SU-DHL-6 (cell line): Measurements from ENCODE around the gene SOX10.

Experiments used
- H2AFZ ChIP-seq: fragments of 200-600 bp; sonication (generic); 2 replicates; pipeline ENCODE4 v1.6.1; 2014; ENCODE audit warnings: low read depth, mild to moderate bottlenecking, moderate library complexity, mixed read lengths, antibody characterized with exemption, low read length; ENCODE audit not compliant: severe bottlenecking
- H3F3A ChIP-seq: fragments of 200-600 bp; shearing (Covaris generic); 2 replicates; pipeline ENCODE4 v1.6.0; 2016; ENCODE audit warnings: antibody characterized with exemption, mild to moderate bottlenecking; ENCODE audit not compliant: insufficient read depth
- H3K27ac ChIP-seq: fragments of 200-600 bp; sonication (generic); 2 replicates; pipeline ENCODE4 v1.5.1; 2016; ENCODE audit warnings: low read depth, mild to moderate bottlenecking, low read length, moderate library complexity, mixed read lengths
- H3K27me3 ChIP-seq: fragments of 200-600 bp; sonication (generic), shearing (Covaris generic); 2 replicates; pipeline ENCODE4 v1.6.0; 2014; ENCODE audit warnings: mild to moderate bottlenecking, low read length
- H3K36me3 ChIP-seq: fragments of 200-600 bp; sonication (generic); 2 replicates; pipeline ENCODE4 v1.6.1; 2014; ENCODE audit warnings: mild to moderate bottlenecking, low read length, mixed read lengths
- H3K4me2 ChIP-seq: fragments of 300-600, 200-600 bp; shearing (Covaris generic), sonication (generic); 2 replicates; pipeline ENCODE4 v1.6.0; 2014; ENCODE audit warnings: low read length, low read depth, mild to moderate bottlenecking; ENCODE audit not compliant: poor library complexity, severe bottlenecking
- H3K4me3 ChIP-seq: fragments of 200-600 bp; sonication (generic); 2 replicates; pipeline ENCODE4 v1.5.1; 2014; ENCODE audit warnings: antibody characterized with exemption, low read length, mild to moderate bottlenecking, mixed read lengths; ENCODE audit not compliant: insufficient read depth, poor library complexity, severe bottlenecking
- H3K79me2 ChIP-seq: fragments of 200-600 bp; sonication (generic); 2 replicates; pipeline ENCODE4 v1.6.1; 2014; ENCODE audit warnings: mild to moderate bottlenecking, low read length, moderate library complexity; ENCODE audit not compliant: insufficient read depth
- H3K9ac ChIP-seq: fragments of 200-600 bp; sonication (generic); 2 replicates; pipeline ENCODE4 v1.7.0; 2014; ENCODE audit warnings: mild to moderate bottlenecking, low read length
- H3K9me2 ChIP-seq: fragments of 200-600 bp; sonication (generic); replicated peaks from 2 replicates; pipeline ENCODE4 v1.6.1; 2014; ENCODE audit warnings: low read length; ENCODE audit not compliant: insufficient read depth
- H3K9me3 ChIP-seq: fragments of 200-600 bp; sonication (generic); 2 replicates; pipeline ENCODE4 v1.6.1; 2014; ENCODE audit warnings: low read length, mixed read lengths; ENCODE audit not compliant: insufficient read depth
- H4K20me1 ChIP-seq: fragments of 200-600 bp; sonication (generic); 2 replicates; pipeline ENCODE4 v1.6.1; 2014; ENCODE audit warnings: low read depth, mild to moderate bottlenecking, antibody characterized with exemption, low read length, moderate library complexity, mixed read lengths
- CTCF ChIP-seq: fragments of 200-600 bp; sonication (generic); IDR thresholded peaks from one replicate; pipeline ENCODE4 v1.5.1; 2017; ENCODE audit warnings: antibody characterized with exemption, mild to moderate bottlenecking, low read length, moderate library complexity; ENCODE audit not compliant: insufficient read depth, poor library complexity, severe bottlenecking
- EZH2phosphoT487 ChIP-seq: fragments of 200-600 bp; sonication (generic), shearing (Covaris generic); conservative IDR thresholded peaks from 2 replicates; pipeline ENCODE4 v1.6.1; 2018; ENCODE audit warnings: mild to moderate bottlenecking, antibody characterized with exemption, low read length, moderate library complexity, mixed read lengths

The SOX10 gene

GRCh38 chr22:37998543-37998942, 14.2 kb upstream of the SOX10 start:
- TF ChIP-seq EZH2phosphoT487 = no peak
- TF ChIP-seq CTCF = no peak
- Histone ChIP-seq H3K36me3 (no peaks in the 10 kb centered on the region), H3K9me2 (no peaks in the 10 kb centered on the region), H4K20me1 (no peaks in the 10 kb centered on the region), H3K9ac (no peak overlapping the region), H3K4me3 (no peak overlapping the region), H3F3A (no peaks in the 10 kb centered on the region), H3K79me2 (no peaks in the 10 kb centered on the region), H3K4me2 (no peak overlapping the region), H3K9me3 (no peaks in the 10 kb centered on the region), H2AFZ (no peak overlapping the region), H3K27me3 (no peaks in the 10 kb centered on the region), H3K27ac (no peak overlapping the region)

GRCh38 chr22:37996515-37997246, 12.3 kb upstream of the SOX10 start:
- Histone ChIP-seq H3F3A (no peaks in the 10 kb centered on the region), H3K4me3 (no peak overlapping the region), H3K27ac (no peak overlapping the region), H3K27me3 (no peaks in the 10 kb centered on the region), H3K9ac (no peak overlapping the region), H3K9me2 (no peaks in the 10 kb centered on the region), H2AFZ (no peak overlapping the region), H3K79me2 (no peaks in the 10 kb centered on the region), H4K20me1 (no peaks in the 10 kb centered on the region), H3K9me3 (no peaks in the 10 kb centered on the region), H3K4me2 (no peak overlapping the region), H3K36me3 (no peaks in the 10 kb centered on the region)
- no peak for TF ChIP-seq CTCF
- TF ChIP-seq EZH2phosphoT487 = no peak

GRCh38 chr22:37996079-37996478, 11.7 kb upstream of the SOX10 start:
- Histone ChIP-seq H3K9ac (no peak overlapping the region), H3K9me2 (no peaks in the 10 kb centered on the region), H4K20me1 (no peaks in the 10 kb centered on the region), H3K4me2 (no peak overlapping the region), H3K27me3 (no peaks in the 10 kb centered on the region), H3K27ac (no peak overlapping the region), H3K36me3 (no peaks in the 10 kb centered on the region), H3K4me3 (no peak overlapping the region), H2AFZ (no peak overlapping the region), H3K79me2 (no peaks in the 10 kb centered on the region), H3F3A (no peaks in the 10 kb centered on the region), H3K9me3 (no peaks in the 10 kb centered on the region)
- no peak for TF ChIP-seq CTCF
- no peak for TF ChIP-seq EZH2phosphoT487
